Ishikawa (cell line): ENCODE results near the gene CELA1.

Source experiments
- EGR1 ChIP-seq: IDR thresholded peaks from 2 replicates; pipeline ENCODE4 v1.6.1; 2012
- EP300 ChIP-seq: IDR thresholded peaks from 2 replicates; pipeline ENCODE4 v1.6.1; 2012; ENCODE audit warnings: borderline replicate concordance
- MAX ChIP-seq: IDR thresholded peaks from 2 replicates; pipeline ENCODE4 v1.6.1; 2012
- RAD21 ChIP-seq: IDR thresholded peaks from 2 replicates; pipeline ENCODE4 v1.6.1; 2012; ENCODE audit warnings: low read depth
- REST ChIP-seq: IDR thresholded peaks from 2 replicates; pipeline ENCODE4 v1.6.1; 2012; ENCODE audit warnings: low read depth, mild to moderate bottlenecking
- TAF1 ChIP-seq: IDR thresholded peaks from 2 replicates; pipeline ENCODE4 v1.6.1; 2012; ENCODE audit warnings: low read depth, mild to moderate bottlenecking
- TEAD4 ChIP-seq: IDR thresholded peaks from 2 replicates; pipeline ENCODE4 v1.6.1; 2012
- USF1 ChIP-seq: IDR thresholded peaks from 2 replicates; pipeline ENCODE4 v1.6.1; 2012
- YY1 ChIP-seq: IDR thresholded peaks from 2 replicates; pipeline ENCODE4 v1.6.1; 2012; ENCODE audit warnings: low read depth
- ZBTB7A ChIP-seq: IDR thresholded peaks from 2 replicates; pipeline ENCODE4 v1.6.1; 2012; ENCODE audit warnings: low read depth

- TF ChIP-seq RAD21 (no peak), TAF1 (no peak), EP300 (no peak), YY1 (no peak), REST (no peak), MAX (no peak), TEAD4 (no peak), EGR1 (no peak), USF1 (no peak), ZBTB7A (no peak)
Measured at GRCh38 chr12:51342416-51342815, 4.1 kb downstream of the CELA1 start.
